Right renal pelvis (tissue), 4 donors: ENCODE results near the gene FLOT1. TPM values are rescaled to one million over a fixed set of nuclear protein-coding genes. Genes with fewer than 3 reads are reported as not detected.

ENCODE experiments used
- DNase-seq, 4 donors: peaks; one replicate each; pipeline ENCODE4 v3.0.0-alpha.2; 2013; ENCODE audit warnings: low read depth in 4 of 4, low spot score in 3 of 4, missing footprints in 1 of 4
- polyA plus RNA-seq, 4 donors: library from polyadenylated mRNA; unstranded; fragments of 120-200 nt; gene quantifications; one replicate each; pipeline ENCODE4 v1.2.1, GENCODE V29; 2013; ENCODE audit not compliant: insufficient read length in 4 of 4

The FLOT1 gene, protein sequence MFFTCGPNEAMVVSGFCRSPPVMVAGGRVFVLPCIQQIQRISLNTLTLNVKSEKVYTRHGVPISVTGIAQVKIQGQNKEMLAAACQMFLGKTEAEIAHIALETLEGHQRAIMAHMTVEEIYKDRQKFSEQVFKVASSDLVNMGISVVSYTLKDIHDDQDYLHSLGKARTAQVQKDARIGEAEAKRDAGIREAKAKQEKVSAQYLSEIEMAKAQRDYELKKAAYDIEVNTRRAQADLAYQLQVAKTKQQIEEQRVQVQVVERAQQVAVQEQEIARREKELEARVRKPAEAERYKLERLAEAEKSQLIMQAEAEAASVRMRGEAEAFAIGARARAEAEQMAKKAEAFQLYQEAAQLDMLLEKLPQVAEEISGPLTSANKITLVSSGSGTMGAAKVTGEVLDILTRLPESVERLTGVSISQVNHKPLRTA
- polyA plus RNA-seq = 100 to 1,000 TPM; 135 to 145 (median 143) TPM

DNA sequence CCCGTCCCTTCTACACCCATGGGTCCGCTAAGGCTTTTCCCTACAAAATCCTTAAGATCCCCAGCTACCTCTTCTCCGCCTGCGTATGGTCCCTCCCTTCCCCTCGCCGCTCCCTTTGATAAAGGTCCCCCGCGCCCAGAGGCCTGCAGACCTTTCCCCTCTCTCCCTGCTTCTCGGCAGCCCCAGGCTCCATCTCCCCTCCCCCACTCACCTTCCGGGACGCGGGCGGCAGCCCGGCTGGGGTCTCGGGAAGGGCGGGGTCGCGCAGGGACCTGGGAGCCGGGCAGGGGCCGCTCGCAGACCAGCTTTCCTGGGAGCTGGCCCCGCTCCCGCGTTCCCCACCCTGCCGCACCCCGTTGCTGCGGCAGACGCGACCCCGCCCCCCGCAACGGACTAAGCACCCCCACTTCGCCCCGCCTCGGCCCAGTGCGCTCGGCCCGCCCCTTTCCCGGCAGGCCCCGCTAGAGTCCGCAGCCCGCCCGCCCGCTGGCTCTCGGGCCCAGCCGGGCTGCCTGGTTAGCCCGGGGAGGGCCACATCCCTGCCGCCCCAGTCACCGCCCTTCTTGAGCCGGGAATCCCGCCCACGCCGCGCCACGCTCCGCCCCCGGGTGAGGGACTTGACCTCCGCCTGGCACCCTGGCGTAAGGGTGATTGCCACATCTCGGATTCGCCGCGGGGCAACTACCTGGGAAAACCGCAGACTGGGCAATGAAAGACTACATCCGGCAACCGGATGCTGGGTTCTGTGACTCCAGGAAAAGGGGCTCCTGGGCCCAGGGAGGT, at the start of gene FLOT1:
TSS of gene FLOT1 (minus strand) at position 372 of the 783 bp plus-strand sequence. CDS start 498 bp downstream, outside the sequence.
- peak in 1 of 4 donors; percentile 81 for DNase-seq

DNA sequence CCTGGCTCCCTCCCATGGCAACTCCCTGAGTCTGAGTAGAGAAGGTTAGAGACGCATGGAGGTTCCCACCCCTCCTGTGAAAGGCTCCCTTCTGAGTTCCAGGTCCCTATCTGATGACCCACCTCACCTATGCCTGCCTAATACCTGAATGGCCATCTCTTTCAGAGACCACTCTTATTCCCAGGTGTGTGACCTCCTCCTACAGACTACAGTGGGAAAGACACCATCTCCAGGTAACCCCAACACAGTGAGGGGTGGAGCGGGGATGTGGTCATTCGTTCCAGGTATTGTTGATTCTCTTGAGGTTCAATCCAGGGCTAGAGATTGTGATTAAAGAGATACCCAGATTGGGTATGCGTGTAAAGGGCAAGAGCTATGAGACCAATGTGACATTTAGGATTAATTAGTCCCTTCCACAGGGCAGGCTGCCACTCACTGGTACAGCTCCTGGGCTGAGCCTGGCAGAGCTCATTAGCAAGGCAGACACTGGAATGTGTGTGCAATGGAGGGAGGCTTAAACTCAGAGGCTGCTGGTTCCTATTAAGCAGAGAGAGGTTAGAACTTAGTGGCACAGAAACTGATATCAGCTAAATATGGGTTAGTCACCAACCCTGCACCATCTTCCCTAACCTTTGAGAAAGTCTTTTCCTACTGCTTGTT, 48.4 kb upstream of the FLOT1 start:
- no peak for DNase-seq

DNA sequence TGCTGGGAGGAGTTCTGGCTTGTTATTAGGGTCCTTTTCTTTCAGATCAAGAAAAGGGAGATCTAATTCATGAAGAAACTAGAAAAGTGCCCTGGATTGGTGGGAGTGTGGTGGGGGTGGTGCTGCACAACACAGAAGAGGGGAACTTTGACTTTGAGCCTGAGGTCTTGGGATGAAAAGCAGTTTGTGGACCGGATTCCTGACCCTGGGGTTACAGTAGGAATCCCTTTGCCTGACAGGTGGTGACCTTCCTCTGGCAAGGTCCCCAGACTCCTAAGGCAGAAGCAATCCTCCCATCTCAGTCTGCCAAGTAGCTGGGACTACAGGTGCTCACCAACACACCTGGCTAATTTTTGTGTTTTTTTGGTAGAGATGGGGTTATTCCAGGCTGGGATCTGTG, 47.1 kb upstream of the FLOT1 start:
- DNase-seq = no peak

DNA sequence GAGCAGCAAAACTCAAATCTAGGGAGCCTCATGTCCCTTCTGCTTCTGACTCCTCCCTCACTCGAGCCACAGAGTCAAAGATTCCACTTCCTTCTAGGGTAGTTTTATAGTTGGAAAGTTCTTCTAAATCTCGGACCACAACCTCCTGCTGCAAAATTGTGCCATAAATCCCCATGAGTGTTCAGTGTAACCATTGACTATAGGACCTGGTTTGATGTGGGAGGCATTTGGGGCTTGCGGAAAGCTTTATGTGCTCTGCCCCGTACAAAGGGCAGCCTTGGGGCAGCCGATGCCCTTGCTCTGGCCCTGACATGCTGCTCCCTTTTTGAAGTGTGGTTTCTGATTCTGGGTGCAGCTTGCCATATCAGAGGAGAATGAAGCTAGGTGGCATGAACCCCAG, 45.5 kb upstream of the FLOT1 start:
- no peak for DNase-seq

DNA sequence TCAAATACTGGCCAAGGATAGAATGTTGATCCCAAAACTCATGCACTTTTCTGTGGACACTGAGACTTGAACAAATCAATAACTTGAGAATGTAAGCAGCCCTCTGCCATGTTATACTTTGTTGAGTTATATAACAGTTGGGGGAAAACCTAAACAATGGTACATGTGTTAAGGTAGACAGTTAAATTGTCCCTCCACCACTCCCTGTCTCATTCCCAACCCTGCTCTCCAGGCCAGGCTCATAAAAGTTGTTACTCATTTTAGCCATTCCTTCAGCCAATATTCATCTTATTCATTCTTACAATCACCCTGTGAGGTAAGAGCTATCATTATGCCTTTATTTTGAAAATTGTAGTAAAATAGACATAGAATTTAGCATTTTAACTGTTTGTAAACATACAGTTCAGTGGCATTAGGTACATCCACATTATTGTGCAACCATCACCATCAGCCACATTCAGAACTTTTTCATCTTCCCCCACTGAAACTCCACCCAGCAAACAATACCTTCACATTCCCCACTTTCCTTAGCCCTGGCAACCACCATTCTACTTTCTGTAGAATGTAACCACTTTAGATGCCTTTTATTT, 40.0 kb upstream of the FLOT1 start:
- no peak for DNase-seq

DNA sequence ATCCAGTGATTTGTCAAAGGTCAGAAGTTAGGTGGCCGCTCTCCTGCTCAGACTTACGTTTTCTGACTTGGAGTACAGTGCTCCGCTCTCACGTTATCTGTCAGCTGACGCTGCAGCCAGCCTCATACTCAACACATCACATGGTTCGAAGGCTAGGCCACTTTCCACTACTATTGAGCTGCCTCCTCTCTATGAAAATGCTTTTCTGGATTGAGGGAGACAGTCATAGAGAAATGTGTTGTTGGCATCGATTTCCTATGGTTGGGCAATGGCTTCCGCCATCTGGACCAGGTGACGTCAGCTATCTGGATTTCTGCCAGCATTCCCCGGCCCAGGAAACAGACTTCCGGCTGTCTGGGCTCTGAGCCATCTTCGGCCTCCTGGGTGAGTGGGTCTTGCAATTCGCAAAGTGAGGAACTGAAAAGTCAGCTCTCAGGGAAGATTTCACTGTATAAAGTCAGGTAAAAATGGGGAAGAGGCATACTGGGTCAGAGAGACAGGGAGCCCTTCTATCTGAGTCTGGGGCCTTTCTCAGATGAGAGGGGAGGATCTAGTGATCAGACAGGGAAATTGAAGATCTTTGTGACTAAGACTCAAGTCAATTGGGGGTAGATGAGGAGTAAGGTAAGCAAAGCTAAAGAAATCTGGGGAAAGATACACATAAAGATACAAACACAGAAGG, 39.4 kb upstream of the FLOT1 start:
- peak in 2 of 4 donors; percentile 39 to 53 for DNase-seq

DNA sequence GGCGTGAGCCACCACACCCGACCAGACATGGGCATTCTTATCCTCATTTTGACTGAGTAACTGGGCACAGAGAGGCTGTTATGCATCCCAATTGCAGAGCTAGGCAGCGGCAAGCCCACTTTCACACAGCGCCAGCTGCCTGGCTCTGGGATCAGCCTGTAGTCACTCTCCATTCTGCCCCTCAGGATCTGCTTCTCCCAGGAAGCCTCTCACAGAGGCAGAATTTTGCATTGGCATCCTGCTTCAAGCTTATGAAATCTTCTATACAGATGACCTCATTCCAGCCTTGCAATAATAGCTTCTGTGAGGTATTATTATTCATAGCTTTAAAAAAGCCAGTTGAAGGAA, 38.9 kb upstream of the FLOT1 start:
- no peak for DNase-seq

DNA sequence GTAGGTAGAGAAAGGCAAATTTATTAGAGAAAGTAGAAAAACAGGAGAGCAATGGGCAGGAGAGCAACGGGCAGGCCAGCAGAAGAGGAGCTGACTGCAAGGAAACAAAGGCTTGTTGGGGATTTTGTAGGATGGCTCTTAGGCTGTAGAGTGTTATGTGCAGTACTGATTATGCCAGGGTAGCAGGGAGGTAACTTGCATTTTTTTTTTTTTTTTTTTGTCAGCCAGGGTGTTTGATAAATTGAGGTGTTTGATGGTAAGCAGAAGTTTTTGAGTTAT, 38.1 kb upstream of the FLOT1 start:
- no peak for DNase-seq

DNA sequence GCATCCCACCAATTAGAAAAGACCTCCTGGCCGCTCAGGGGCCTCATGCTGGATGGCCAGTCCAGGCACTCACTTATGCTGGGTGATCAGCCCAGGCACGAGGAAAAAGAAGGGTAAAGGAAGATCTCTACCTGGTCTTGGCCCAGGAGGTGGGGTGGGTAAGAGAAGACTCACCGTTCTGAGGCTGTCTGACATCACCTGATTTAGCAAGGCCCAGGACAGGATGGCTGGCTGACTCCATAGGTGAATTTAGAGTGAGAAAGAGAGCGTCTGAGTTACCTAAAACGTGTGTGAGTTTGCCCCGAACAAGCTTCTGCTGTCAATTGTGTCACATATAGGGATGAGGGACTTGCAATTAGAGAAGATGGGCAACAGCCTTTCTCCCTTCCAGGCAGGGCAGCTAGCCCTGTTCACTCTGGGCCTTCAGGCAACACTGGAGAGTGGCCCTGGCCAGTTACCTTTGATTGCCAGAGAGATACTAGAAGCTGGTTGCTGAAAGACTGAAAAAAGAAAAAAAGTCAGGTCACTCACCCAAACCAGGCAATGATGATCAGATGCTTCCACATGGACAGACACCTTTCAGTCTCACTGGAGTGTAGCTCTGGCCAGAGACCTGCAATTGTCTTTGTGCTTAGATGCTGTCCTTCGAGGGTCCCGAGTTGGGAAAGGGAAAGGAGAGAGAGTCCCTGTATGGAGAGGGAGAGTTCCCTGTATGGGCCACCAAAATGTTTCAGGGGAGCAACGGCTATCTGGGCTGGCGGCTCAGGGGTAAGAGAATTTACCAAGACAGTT, 37.6 kb upstream of the FLOT1 start:
- DNase-seq = no peak

DNA sequence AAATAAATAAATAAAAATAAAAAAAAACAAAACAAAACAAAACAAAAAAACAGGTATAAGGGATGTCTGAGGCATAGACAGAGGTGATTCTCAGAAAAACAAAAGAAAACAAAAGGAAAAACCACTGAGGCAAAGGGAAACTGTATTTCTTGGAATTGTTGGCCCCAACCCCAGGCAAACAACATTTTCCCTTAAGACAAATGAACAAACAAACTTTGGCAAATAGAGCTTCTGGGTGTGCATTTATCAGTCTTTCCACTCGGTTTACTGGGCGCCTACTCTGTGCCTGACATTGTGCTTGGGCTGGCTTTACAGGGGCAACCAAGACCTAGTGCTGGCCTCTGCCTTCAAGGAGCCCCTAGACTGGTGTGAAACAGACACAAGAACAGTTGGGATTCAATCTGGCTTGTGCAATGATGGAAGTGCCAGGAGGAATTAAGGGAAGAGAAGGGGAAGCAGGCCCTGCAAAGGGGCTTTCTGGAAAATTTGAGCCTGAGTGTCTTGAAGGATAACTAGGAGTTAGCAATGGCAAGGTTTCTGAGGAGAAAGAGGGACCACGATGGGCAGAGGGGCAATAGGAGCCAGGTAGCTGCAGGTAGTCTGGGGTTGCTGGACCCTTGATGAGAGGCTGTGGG, 35.6 kb upstream of the FLOT1 start:
- no peak for DNase-seq

DNA sequence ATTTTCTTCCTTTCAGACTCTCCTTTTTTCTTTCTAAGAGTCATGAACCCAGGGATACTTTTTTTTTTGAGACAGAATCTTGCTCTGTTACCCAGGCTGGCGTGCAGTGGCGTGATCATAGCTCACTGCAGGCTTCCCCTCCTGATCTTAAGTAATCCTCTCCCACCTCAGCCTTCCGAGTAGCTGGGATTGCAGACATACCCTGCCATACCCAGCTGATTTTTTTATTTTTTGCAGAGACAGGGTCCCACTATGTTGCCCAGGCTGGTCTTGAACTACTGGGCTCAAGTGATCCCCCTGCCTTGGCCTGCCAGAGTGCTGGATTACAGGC, 34.6 kb upstream of the FLOT1 start:
- no peak for DNase-seq

DNA sequence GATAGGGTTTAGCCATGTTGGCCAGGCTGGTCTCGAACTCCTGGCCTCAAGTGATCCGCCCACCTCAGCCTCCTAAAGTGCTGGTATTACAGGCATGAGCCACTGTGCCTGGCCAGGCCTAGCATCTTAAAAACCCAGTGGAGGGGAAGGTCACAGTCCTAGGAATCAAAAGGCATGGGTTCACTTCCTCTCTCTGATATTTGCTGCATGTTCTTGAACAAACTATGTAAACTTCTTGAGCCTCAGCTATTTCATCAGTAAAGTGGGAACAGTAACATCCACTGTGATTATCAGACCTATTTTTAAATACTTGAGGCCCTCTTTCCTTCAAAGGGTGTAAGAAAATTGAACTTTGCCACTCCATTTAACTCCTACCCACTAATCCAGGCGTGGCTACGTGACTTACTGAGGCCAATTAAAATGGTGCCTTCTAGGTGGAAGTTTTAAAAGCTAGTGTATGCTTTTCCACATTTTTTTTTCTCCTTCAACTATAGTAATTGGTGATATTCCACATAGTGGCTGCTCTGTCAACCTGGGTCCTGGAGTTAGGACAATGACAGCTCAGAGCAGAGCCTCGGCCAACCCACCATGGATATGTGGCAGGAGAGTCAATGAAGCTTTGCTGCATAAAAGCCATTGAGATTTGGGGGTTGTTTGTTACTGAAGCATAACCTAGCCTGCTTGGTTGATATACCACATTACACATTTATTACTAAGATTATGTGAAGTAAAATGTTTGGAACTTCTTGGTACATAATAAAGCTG, 34.1 kb upstream of the FLOT1 start:
- DNase-seq = no peak

DNA sequence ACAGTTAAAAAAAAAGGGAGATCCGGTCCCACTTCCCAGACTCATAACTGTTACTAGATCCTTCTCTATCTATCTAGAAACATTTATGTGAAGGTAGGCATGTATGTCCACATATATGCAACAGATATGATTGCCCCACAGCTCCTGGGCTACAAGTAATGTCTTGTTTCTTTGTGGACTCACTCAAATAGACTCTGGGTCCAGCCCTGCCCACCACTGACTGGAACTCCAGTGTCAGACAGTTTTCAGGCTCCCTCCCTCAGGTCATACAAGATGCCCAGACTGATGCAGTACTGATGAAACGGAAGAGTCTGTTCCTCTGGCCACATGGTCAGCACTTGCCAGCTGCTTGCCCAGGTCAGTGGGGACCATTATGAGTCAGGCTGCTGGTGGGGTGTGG, 32.6 kb upstream of the FLOT1 start:
- DNase-seq = no peak

DNA sequence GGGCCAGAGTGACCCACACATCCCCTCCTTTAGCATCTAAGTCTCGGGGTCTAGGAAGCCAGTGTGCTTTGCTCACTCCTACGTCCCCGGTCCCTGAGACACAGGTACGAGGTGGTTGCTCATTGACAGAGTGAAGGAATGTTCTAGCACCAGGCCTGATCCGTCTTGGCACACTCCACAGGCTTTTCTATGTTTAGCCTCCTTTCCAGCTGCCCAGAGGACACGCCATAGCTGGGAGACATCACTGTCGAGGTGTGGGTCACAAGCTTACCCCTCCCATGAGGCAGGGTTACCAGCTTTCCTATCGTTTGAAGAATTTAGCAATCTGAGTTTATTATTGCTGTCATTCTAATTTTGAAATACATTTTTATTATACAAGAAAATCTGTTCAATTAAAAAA, 32.2 kb upstream of the FLOT1 start:
- no peak for DNase-seq

DNA sequence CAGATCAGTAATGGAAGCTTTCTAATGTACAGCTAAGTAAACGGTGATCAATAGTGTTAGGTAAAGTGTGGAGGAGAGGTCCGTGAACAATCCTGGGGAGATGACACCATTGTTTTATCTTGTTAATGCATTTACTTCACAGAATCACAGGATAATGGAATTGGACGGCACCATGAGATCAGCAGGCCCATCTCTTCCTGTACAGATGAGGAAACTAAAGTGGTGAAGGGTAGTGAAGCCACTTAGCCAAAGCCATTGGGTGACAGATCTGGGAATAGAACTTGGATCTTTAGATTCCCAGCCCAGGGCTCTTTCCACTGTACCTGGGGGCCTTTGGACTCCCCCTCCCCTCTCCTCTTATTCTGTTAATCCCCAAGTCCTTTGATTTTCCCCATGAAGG, 28.1 kb upstream of the FLOT1 start:
- no peak for DNase-seq

DNA sequence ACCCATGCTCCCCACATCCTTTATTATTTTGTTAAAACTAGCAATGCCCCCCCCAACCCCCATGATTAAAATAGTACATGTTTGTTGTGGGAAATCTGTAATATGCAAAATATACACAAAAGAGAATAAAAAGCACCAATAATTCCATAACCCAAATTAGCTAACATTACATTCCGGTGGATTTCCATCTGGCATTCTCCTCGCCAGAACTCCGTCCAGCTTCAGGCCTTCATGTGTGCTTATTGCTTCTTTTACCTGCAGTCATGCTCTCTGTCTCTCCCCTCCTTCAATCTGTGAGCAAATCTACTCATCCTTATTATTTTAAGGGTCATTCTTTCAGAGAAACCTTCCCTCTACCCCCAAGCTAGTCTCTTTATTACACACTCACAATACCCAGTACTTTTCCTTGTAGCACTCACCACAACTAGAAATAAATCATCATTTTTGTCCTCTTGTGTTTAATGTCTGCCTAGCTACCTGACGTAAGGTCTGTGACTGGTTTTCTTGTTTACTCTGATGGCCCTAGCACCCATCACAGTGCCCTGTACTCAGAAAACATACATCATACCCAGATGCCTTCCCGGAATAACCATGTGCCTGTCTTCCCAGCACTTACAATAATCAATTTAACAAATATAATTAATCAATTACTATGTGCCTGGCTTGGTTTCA, 27.5 kb upstream of the FLOT1 start:
- DNase-seq = no peak

DNA sequence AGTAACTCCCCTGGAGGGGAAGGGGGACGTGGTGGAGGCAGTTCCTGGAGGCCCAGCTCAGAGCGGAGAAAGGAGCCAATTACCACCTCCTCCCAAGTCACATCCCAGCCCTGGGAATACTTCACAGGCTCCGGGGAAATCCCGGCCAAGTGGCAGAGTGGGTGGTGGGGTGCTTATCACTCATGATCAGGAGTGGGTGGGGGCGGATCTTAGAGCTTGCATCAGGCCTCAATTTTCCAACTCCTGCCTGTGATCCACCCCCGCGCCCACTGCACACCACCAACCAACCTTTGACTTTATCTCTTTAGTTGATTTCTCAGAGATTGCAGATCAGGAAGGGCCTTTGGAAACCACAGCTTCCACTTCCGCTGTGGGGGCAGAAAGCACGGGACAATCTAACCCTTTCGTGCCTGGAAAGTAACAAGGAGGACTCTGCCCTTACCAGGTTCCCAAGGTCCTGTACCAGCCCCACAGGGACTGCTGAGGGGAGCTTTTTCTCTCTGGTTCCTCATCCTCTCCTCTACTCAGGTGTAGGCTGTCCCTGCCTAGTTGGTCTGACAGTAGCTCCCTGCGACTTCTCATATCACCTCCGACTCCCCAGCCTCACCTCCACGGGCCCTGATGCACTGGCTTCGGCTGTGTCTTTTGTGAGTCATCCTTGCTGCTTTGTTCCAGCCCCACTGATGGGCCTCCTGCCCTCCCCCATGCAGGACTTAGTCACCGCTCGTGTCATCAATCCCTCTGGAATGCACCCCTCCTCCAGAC, 26.8 kb upstream of the FLOT1 start:
- DNase-seq = no peak
